Right renal cortex interstitium (tissue), 3 donors: ENCODE measurements around the gene IMPA2. TPM values are rescaled to one million over a fixed set of nuclear protein-coding genes. Genes with fewer than 3 reads are reported as not detected.

ENCODE experiments used
- DNase-seq, 3 donors: peaks; one replicate each; pipeline ENCODE4 v3.0.0-alpha.2; 2013; ENCODE audit warnings: low read depth in 3 of 3, low spot score in 2 of 3
- polyA plus RNA-seq, 3 donors: library from polyadenylated mRNA; unstranded; fragments of 120-200 nt; gene quantifications; one replicate each; pipeline ENCODE4 v1.2.1, GENCODE V29; 2013; ENCODE audit not compliant: insufficient read length in 3 of 3

The IMPA2 gene
- polyA plus RNA-seq, 3 donors: 66.0 to 91.8 (median 89.9) TPM

GRCh38 chr18:12046046-12046750 lies 64.9 kb downstream of the IMPA2 start:
- DNase-seq: no peak

- no peak for DNase-seq
Measured at GRCh38 chr18:12046751-12047335, 65.5 kb downstream of the IMPA2 start.

GRCh38 chr18:12048010-12048826 lies 66.9 kb downstream of the IMPA2 start:
- DNase-seq: no peak

DNA sequence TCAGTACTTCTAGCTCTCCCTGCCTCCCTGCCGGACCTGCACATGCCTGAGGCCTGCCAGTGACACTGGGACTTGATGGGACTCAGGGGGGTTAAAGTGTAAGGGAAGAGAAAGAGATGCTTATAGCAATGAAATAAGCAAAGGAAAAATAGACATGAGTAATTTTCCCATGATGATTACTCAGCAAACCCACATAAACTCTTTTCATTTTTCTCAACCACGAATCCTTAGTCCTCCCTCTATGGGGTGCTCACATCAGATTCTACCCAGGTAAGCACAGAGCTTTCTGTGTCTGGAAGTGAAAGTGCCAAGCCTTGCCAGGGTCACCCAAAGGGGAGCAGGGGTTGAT lies 67.5 kb downstream of the IMPA2 start:
- DNase-seq: no peak

DNA sequence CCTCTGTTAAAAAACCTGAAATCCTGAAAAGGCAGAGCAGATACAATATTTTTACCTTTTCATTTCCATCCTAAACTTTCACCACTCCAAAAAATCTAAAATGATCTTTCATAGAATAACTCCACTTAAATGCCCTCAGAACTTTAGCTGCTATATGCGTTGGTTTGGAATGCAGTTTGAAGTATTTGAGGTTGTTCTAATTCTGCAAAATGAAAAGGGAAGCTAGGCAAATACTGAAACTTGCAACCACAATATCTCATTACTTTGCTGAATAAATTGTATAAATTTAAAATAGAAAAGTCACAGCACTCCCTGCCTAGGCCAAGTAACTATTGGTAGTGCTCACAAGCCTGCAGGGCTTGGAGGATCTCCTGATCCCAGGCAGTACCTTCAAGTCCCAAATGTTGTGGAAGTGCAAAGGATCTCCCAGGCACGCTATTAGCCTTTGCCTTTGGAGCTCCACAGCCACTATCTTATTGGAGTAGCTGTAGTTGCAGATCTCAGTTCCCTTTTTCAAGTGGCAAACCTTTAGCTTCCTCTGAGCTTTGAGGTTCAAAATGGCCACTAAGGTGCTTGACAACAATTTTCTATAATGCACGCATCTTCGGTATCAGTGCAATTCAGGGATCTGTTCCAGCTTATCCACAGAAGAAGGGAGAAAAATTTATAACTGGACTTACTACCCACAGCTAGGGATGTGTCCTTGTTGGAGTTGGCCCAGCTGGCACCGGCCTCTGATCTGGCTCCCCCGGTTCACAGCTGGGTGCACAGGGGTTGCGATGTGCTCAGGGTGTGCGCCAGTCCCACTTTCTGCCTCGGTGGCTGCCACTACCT lies 68.9 kb downstream of the IMPA2 start:
- DNase-seq: no peak

DNA sequence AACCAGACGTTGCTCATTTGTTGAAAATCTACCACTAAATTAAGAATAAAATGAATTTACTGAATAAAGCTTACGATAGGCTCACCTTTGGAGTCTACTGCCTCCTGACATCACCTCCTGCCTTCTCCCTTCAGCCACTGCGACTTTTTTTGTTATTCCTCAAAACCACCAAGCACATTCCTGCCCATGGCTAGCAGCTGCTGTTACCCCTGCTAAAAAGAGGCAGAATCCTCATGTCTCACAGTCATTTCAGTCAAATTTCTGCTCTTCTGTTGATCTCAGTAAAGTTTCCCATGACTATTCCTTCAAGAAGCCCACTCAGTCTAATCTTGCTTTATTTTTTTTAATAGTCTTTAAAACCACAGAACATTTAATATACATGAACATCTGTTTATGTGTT lies 71.6 kb downstream of the IMPA2 start:
- no peak for DNase-seq

DNA sequence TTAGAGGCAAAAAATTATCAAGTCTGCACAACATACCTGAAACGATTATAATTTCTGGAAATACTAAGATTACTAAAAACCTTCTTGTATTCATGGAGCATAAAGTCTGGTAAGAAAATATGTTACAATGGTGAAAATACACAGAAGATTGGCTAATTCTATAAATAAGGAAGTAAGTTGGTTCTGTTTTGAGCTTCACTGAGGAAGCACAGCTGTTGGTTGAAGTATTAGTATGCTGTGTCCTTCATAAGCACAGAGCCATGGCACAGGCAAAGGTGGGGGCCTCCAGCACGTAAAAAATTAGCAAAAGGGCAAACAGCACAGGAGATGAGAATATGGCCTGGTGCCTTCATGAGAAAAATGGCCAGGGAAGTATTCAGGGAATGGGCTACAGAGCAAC lies 72.0 kb downstream of the IMPA2 start:
- no peak for DNase-seq

DNA sequence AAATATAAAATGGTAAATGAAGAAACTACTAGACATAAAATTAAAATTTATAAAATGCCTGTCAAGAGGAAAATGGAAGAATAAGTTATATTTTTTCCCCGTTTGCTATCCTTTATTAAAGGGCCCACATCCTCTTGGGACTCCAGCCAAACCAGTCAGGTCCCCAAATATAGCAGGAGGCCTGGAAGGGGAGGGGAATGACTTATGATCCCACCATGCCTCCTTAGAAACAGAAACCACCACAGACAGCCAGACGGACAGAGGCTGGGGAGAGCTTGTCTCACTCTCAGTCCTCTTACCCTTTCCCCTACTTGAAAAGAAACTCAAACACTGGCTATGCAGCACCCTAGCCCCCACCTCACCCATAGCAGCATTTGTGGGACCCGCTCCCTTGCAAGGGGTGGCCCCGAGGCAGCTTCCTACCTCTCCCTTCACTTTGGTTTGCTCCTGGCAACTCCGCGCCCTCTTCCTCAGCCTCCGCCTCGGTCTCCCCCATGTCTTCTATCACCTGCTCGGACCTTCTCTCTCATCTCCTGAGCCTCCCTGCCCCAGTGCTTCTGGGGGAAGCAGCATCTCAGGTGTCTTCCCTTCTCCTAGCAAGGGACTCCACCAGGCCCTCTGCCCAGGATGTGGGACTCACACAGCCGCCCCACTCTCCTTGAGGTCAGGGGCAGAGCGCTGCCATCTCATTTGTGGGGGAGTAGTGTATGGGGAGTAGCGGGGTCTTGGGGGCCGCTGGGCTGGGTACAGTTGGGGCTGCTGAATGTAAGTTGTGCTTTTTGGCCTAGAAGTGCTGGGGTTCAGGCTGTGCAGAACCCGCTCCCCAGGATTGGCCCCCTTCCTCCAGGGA lies 75.0 kb downstream of the IMPA2 start:
- no peak for DNase-seq

DNA sequence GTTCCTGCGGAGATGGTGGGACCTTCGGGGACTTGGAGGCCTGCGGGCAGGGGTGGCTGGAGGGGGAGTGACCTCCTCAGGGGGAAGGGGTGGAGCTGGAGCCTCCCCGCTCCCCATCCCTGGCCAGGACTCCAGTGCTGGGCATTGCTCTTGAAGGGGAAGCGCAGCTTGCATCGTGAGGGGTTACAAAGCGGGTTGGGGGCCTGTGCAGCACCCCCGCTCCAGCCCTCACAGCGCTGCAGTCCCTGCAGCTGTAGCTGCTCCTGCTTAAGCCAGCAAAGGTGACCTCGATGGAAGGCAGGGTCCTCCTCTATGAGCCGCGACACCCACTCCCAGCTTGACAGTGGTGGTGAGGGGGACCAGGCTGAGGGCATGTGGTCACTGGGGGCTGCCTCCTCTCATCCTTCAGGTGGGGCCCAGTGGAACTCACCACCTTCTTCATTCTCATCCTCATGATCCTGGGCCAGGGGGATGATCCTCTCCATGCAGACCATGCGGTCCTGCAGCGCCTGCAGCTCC lies 75.6 kb downstream of the IMPA2 start:
- no peak for DNase-seq

DNA sequence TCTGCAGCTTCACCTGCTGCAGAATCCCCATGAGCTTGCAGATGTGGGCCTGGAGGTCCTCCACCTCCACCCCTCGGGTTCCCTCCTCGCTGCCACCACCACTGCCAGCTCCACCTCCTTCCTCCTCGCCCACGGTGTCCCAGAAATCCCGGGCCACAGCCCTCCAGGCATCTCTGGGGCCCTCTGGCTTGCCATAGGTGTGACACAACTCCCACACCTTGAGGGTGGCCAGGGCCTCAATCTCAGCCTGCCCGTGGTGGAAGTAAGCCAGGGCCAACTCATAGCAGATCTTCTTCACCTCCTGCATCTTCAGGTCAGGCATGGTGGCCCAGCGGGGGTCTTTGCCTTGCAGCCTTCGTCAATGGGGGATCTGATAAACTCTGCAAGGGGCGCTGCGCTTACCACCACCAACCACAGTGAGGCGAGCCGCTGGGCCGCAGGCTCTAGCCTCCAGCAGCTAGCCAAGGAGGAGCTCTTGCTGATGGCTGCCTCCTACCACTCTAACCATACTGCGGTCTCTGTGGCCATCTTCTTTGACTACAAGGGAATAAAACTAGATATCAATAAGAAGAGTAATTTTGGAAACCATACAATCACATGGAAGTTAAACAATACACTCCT lies 76.2 kb downstream of the IMPA2 start:
- DNase-seq: no peak

DNA sequence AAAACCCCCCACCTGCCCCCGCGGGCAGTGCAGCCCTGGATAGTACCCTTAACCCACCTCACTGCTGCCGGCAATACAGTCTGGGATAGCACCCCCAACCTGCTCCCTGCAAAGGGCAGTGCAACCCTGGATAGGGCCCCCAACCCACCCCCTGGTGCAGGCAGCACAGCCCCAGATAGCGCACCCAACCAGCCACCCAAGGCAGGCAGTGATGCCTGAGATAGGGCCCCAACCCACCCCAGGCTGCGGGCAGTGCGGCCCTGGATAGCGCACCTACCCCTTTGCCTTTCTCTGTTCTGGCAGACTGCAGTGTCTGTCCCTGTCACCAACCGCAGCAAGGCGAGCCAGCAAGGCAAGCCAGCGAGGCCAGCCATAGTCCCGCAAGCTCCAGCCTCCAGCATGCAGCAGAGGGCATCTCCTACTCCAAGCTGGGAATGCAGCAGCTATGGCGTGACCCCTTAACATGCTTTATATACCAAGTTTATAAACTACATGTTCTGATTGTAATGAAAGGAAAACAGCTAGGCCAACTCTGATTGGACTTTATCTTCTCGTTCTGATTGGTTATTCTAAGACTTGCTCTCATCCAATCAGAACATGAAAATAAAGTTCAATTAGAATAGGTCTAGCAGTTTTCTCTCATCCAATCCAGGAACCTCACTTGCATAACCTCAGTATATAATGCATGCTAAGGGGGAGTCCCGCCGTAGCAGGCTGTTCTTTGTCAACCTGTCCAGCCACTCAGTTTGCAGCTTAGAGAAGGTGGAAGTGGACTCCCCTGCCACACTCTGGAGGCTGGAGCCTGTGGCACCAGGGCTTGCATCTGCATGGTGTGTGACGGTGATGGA lies 78.3 kb downstream of the IMPA2 start:
- DNase-seq: no peak

DNA sequence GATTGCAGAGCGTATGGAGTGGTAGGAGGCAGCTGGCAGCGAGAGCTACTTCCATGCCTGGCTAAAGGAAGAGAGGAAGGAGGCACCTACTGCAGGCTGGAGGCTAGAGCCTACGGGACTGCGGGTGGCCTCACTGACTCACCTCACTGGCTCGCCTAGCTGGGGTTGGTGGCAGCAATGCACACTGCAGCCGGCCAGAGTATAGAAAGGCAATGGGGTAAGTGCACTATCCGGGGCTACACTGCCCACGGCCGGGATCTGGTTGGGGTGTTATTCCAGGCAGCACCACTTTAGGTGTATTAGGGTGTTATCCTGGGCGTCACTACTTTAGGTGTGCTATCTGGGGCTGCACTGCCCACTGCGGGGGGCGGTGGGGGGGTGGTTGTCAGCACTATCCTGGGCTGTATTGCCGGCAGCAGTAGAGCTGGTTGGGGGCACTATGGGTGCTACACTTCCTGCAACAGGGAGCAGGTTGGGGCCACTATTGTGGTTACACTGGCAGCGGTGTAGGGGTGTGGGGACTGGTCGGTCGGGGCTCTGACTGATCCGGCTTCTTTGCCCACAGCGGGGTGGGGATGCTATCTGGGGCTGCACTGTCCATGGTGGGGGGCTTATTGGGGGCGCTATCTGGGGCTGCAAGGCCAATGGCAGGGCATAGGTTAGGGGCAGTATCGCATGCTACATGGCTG lies 79.0 kb downstream of the IMPA2 start:
- no peak for DNase-seq

- DNase-seq: no peak
Measured at GRCh38 chr18:12061685-12062084, 80.4 kb downstream of the IMPA2 start.

- DNase-seq: no peak
Measured at GRCh38 chr18:12062974-12063373, 81.7 kb downstream of the IMPA2 start.

GRCh38 chr18:12064086-12064763 lies 82.9 kb downstream of the IMPA2 start:
- no peak for DNase-seq

- DNase-seq: no peak
Measured at GRCh38 chr18:12065397-12065796, 84.1 kb downstream of the IMPA2 start.

DNA sequence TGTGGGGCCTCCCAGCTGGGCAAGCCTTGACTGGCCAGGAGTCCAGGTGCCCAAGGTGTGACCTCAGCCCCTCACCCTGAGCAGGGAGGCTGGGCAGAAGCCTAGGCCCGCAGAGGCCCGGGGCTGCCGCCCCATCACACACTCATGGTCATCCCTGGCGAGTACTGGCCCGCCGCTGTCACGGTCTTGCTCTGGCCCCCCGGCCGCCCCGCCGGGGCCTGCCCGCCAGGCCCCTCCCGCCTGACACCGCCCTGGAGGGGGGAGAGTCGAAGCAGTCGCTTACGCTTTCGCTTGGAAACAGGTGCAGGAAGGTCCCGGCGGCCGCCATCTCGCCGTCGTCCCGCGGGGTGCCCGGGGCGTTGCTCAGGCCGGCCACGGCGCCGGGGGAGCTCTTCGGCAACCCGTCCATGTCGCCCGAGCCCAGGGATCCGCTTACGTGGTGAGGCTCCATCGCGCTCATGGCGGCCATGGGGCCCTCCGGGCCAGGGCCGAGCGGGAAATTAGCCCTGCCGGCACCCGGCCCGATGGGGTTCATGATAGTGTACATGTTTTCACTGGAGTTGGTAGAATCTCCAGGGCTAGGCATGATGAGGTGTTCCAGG lies 85.7 kb downstream of the IMPA2 start:
- no peak for DNase-seq
